Liver (tissue), 3 donors: ENCODE results near the gene FRMD4B.

Source experiments
- SP1 ChIP-seq: IDR thresholded peaks from 2 replicates; pipeline ENCODE4 v1.6.1; 2018; ENCODE audit warnings: antibody characterized with exemption, mild to moderate bottlenecking
- TAF1 ChIP-seq: conservative IDR thresholded peaks from 2 replicates; pipeline ENCODE4 v1.6.1; 2016; ENCODE audit warnings: antibody characterized with exemption, mild to moderate bottlenecking
- TF ChIP-seq, protein P1 (sequence below): fragments of 150-350 bp; IDR thresholded peaks from 2 replicates; pipeline ENCODE4 v1.5.1; 2017; ENCODE audit warnings: improper control_type of control experiment, low read depth, low read length; ENCODE audit not compliant: missing input control
- donor health status: healthy.
- donor health status: healthy.

DNA sequence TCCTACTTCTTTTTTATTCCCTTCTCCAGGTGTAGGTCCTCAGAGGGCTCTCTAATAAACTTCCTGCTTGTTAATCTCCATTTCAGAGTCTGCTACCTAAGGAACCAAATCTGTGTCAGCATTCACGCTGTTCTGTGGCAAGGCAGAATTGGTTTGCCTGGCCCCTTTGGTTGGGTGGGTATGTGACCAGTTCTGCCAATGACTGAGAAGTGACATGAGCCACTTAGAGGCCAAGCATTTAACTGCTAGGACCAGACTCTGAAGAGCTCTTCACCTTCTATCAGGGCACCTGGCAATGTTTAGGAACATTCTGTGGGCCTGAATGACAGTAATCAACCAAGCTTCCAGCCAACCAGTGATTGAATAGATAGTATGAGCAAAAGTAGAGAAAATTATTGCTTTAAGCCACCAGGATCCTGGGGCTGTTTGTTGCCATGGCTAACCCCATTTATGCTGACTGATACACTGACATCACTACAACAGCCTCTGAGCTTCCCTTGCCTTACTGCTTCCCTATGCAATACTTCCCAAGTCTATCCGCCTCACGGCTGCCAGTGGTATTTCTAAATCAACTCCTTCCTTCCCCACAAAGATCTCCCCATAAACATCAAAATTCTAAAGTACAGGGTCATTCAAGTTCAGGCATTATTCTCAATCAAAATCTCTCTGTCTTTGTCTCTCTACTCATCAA is 7.6 kb downstream of the FRMD4B start:
- TF ChIP-seq, protein P1, sequence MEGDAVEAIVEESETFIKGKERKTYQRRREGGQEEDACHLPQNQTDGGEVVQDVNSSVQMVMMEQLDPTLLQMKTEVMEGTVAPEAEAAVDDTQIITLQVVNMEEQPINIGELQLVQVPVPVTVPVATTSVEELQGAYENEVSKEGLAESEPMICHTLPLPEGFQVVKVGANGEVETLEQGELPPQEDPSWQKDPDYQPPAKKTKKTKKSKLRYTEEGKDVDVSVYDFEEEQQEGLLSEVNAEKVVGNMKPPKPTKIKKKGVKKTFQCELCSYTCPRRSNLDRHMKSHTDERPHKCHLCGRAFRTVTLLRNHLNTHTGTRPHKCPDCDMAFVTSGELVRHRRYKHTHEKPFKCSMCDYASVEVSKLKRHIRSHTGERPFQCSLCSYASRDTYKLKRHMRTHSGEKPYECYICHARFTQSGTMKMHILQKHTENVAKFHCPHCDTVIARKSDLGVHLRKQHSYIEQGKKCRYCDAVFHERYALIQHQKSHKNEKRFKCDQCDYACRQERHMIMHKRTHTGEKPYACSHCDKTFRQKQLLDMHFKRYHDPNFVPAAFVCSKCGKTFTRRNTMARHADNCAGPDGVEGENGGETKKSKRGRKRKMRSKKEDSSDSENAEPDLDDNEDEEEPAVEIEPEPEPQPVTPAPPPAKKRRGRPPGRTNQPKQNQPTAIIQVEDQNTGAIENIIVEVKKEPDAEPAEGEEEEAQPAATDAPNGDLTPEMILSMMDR = no peak
- TF ChIP-seq TAF1 = no peak
- TF ChIP-seq SP1 = no peak
